Heart left ventricle (tissue), 16 donors: ENCODE measurements around the gene TRMT11. TPM values are rescaled to one million over a fixed set of nuclear protein-coding genes. Genes with fewer than 3 reads are reported as not detected.
"Not testable (repeated sequence)": the region's sequence is repeated elsewhere in the genome, so short reads cannot be mapped to it uniquely, and the experiment has no call there.

Source experiments
- ATAC-seq, 4 donors: fragments of 200-7000 bp; cut with Tn5 transposase; one replicate each; pipeline ENCODE4 v1.9.1; 2020 to 2022; ENCODE audit warnings: moderate library complexity in 4 of 4, mild to moderate bottlenecking in 3 of 4, moderate number of reproducible peaks in 1 of 4
- DNase-seq, 5 donors: peaks; one replicate each; pipeline ENCODE4 v3.0.0-alpha.2; 2020
- H3K27ac ChIP-seq, 12 donors: fragments of 200-600 bp; sonication (generic) in 4 of 12; one replicate each; pipeline versions ENCODE4 v1.5.0 to v1.8.0; 2016 to 2022; ENCODE audit warnings: mild to moderate bottlenecking in 2 of 12
- H3K27me3 ChIP-seq, 9 donors: fragments of 200-600 bp; sonication (generic) in 2 of 9; one replicate each; pipeline versions ENCODE4 v1.5.1 to v1.8.0; 2016 to 2022; ENCODE audit warnings: mild to moderate bottlenecking in 3 of 9
- H3K36me3 ChIP-seq, 9 donors: fragments of 200-600 bp; sonication (generic) in 2 of 9; one replicate each; pipeline versions ENCODE4 v1.5.0 to v1.8.0; 2018 to 2022; ENCODE audit warnings: mild to moderate bottlenecking in 2 of 9
- H3K4me1 ChIP-seq, 12 donors: fragments of 200-600 bp; sonication (generic) in 4 of 12; one replicate each; pipeline versions ENCODE4 v1.5.0 to v1.8.0; 2016 to 2022; ENCODE audit warnings: mild to moderate bottlenecking in 3 of 12
- H3K4me3 ChIP-seq, 12 donors: fragments of 200-600 bp; sonication (generic) in 4 of 12; one replicate each; pipeline versions ENCODE4 v1.5.0 to v1.8.0; 2017 to 2022; ENCODE audit warnings: mild to moderate bottlenecking in 9 of 12, moderate library complexity in 4 of 12
- H3K9me3 ChIP-seq, 12 donors: fragments of 200-600 bp; sonication (generic) in 4 of 12; one replicate each; pipeline versions ENCODE4 v1.5.0 to v1.8.0; 2016 to 2022; ENCODE audit warnings: mild to moderate bottlenecking in 1 of 12
- POLR2A ChIP-seq, 2 donors: fragments of 450-650 bp; IDR thresholded peaks; one replicate each; pipeline ENCODE4 v1.6.1; 2017; ENCODE audit warnings: antibody characterized with exemption in 2 of 2, mild to moderate bottlenecking in 2 of 2, moderate library complexity in 2 of 2
- WGBS, 4 donors: extraction: QIAGEN DNeasy Blood & Tissue Kit in 2 of 4; methylation state at CpG; one replicate each; pipeline versions ENCODE4 v1.1.5 to v1.1.7; 2013 to 2018; 5-methylcytosine and 5-hydroxymethylcytosine counted together
- intact Hi-C, 10 donors: fragments of 100-400 bp; cut with DNase I; formaldehyde crosslinking; loops; one replicate each; pipeline versions ENCODE4 v1.11.1 to v1.14.2; 2022
- polyA plus RNA-seq, 2 donors: library from polyadenylated mRNA; stranded (reverse); fragments of 200-250 nt; gene quantifications; one replicate each; pipeline ENCODE4 v1.2.3, GENCODE V29; 2013
- total RNA-seq, 9 donors: library from RNA; depleted of rRNA in 2 of 9; stranded (reverse); fragments of >200 nt in 2 of 9; fragmentation: NEBNext Ultra II Directional in 3 of 9; extraction: Animal tissue kit (Norgen Biotek cat#: 25700) in 3 of 9; gene quantifications; one replicate each; pipeline versions ENCODE4 v1.1.0 to v1.2.4, GENCODE V29; 2016 to 2023
- TF ChIP-seq, protein P1 (sequence below), 12 donors: fragments of 200-600 bp; sonication (generic) in 4 of 12; IDR thresholded peaks; one replicate each; pipeline versions ENCODE4 v1.5.0 to v1.8.0; 2018 to 2022; ENCODE audit warnings: antibody characterized with exemption in 12 of 12, mild to moderate bottlenecking in 5 of 12
- donor health status: ischemic (EF 13 %, LVEDD 7.1; RV severe dilation, severe dysfunction).
- donor health status: healthy with polysubstance abuse.
- donor health status: DM: no; HTN: yes; CAD: no.
- donor health status: DM: no; HTN: no; CAD: no.
- donor health status: ischemic (EF 25% LVEDD 6.9; RV normal size, moderate dysfunction).
- donor health status: ischemic (EF 25% LVEDD 5.7; RV mildly dilated, moderate dysfunction).
- donor health status: healthy.
- donor health status: DM: yes; HTN: yes; CAD: no.
- donor health status: ischemic (EF 35%, LVEDD 5.7; RV mildly dilated, moderate dysfunction).
- donor health status: nonischemic (EF 11% LVEDD 7.7; RV severe dilation, severe dysfunction).
- donor health status: DM: yes; HTN: yes; CAD: no.
- donor health status: PGD.
- donor health status: ischemic (EF 29% LVEDD 5.4; RV normal size, mild dysfunction).
- donor health status: nonischemic (EF 23%, LVEDD 6.1; RV moderate dilation, normal function).

The TRMT11 gene
- total and polyA plus RNA-seq, 11 donors, result 8.0 to 15.6 (median 11.2) TPM

DNA sequence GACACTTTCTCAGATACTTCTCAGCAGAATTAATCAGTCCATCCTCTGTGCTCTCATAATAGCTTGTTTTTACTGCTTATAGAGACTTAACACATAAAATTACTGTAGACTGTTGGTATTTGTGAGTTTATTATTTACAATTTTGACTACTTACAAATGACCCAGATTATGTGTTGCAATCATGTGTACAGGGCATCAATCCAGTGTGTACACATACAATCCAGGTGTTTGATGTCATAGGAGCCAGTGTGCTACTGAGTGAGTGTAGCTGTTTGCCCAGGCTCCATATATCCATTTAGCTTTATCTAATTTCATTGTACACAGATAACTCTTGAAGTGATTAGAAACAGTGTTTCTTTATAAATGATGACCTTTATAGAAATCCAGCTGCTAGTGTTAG is 31.3 kb downstream of the TRMT11 start:
- H3K36me3 ChIP-seq, result peaks cover 0 to 96% (median 76%) of the 10 kb centered on the region in 9 donors

DNA sequence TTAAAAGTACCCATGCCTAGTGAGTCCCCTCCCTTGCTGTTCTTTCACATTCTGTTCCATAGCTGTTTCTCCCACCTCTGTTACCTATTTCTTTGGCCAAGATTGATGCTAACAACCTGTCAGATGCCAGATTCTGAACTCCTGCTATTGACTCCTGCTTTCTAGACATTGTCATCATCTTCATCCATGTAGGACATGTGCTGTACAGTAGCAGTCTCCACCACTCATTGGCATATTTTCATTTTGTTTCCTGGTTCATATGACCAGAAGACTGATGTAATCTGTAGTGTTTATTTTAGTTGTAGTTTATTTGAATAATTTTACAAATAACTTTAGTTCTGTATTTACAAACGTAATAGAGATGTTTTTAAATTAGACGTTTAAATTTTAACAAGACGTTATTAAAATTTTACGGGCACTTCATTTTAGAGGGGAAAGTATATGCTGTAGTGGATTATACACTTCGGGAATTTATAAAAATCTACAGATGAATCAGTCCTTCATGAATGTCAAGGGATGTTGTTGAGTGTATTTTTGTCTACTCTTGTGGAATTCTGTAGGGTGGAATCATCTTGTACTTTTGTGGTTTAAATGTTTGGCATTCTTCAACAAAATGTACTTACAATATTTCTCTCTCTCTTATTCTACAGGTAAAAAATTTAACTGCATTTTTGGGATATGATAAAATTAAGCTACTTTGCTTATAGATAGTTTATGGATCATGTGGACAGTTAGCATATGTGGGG is 34.1 kb downstream of the TRMT11 start:
- intact Hi-C loops, result no loop called here
- WGBS, 4 donors, result 96 to 98% (median 98%) methylated on average over 5 of the region's 5 CpGs
- no peak overlapping the region for H3K4me3 ChIP-seq
- H3K4me1 ChIP-seq, result no peaks in the 10 kb centered on the region
- DNase-seq, result no peak
- TF ChIP-seq, protein P1, sequence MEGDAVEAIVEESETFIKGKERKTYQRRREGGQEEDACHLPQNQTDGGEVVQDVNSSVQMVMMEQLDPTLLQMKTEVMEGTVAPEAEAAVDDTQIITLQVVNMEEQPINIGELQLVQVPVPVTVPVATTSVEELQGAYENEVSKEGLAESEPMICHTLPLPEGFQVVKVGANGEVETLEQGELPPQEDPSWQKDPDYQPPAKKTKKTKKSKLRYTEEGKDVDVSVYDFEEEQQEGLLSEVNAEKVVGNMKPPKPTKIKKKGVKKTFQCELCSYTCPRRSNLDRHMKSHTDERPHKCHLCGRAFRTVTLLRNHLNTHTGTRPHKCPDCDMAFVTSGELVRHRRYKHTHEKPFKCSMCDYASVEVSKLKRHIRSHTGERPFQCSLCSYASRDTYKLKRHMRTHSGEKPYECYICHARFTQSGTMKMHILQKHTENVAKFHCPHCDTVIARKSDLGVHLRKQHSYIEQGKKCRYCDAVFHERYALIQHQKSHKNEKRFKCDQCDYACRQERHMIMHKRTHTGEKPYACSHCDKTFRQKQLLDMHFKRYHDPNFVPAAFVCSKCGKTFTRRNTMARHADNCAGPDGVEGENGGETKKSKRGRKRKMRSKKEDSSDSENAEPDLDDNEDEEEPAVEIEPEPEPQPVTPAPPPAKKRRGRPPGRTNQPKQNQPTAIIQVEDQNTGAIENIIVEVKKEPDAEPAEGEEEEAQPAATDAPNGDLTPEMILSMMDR (IDR thresholded peaks at IDR 0.05), result no peak
- no peak for TF ChIP-seq POLR2A (IDR thresholded peaks at IDR 0.05)
- H3K27me3 ChIP-seq, result no peaks in the 10 kb centered on the region
- no peaks in the 10 kb centered on the region for H3K9me3 ChIP-seq
- H3K36me3 ChIP-seq, result peaks cover 0 to 96% (median 68%) of the 10 kb centered on the region in 9 donors
- H3K27ac ChIP-seq, result no peak overlapping the region
- ATAC-seq, result no peak

More for the DNA sequence above, 31.3 kb downstream of the TRMT11 start:
- Histone ChIP-seq H3K4me3 (no peak overlapping the region), H3K4me1 (no peaks in the 10 kb centered on the region), H3K27me3 (no peaks in the 10 kb centered on the region), H3K27ac (no peak overlapping the region), H3K9me3 (no peaks in the 10 kb centered on the region)
- no peak for ATAC-seq
- DNase-seq, result no peak
- intact Hi-C loops, result no loop called here
- no peak for TF ChIP-seq POLR2A (IDR thresholded peaks at IDR 0.05)
- TF ChIP-seq, protein P1 (IDR thresholded peaks at IDR 0.05), result no peak

DNA sequence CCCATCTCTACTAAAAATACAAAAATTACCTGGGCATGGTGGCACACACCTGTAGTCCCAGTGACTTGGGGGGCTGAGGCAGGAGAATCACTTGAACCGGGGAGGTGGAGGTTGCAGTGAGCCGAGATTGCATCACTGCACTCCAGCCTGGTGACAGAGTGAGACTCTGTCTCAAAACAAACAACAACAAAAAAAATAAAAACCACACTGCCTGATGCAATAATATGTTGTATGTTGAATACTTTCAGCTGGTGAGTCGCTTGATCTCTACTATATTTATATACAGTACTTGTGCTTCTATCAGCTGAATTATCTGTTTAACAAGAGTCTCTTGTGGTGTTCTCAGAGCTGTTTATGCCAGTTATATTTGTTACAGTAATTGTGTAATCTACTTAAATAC is 37.1 kb downstream of the TRMT11 start:
- H3K27ac ChIP-seq, H3K4me3 ChIP-seq, H3K27me3 ChIP-seq, ATAC-seq, DNase-seq, intact Hi-C loops, H3K9me3 ChIP-seq, H3K4me1 ChIP-seq: not testable (repeated sequence)
- 86 to 90% (median 89%) methylated on average over 3 of the region's 3 CpGs for WGBS, 4 donors
- H3K36me3 ChIP-seq, result peaks cover 0 to 98% (median 63%) of the 10 kb centered on the region in 9 donors

DNA sequence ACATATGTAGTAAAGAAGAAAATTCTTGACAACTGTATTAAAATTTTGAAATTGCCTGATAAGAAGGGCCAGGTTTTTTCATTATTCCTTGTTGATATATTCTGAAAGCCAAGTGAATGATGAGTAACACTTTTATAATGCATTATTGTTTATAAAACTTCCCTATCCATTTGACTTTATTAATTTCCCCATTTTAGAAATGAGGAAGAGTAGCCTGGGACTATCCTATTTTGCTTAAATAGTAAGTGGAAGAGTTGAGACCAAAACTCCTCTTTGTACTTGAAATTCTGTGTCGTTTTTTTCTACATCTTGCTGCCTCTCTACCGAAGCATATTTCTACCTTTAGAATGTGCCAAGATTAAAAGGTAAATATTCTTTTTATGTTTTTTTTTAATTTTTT is 39.7 kb downstream of the TRMT11 start:
- Histone ChIP-seq H3K4me1 (peaks cover 0 to 7% (median 0%) of the 10 kb centered on the region in 12 donors), H3K4me3 (no peak overlapping the region), H3K27ac (no peak overlapping the region), H3K9me3 (no peaks in the 10 kb centered on the region), H3K27me3 (no peaks in the 10 kb centered on the region), H3K36me3 (peaks cover 0 to 81% (median 54%) of the 10 kb centered on the region in 9 donors)
- DNase-seq, result no peak
- TF ChIP-seq POLR2A (IDR thresholded peaks at IDR 0.05), result no peak
- TF ChIP-seq, protein P1 (IDR thresholded peaks at IDR 0.05), result no peak
- intact Hi-C loops, result no loop called here
- ATAC-seq, result no peak
- WGBS, 4 donors, result 94 to 98% (median 97%) methylated on average over 2 of the region's 2 CpGs

DNA sequence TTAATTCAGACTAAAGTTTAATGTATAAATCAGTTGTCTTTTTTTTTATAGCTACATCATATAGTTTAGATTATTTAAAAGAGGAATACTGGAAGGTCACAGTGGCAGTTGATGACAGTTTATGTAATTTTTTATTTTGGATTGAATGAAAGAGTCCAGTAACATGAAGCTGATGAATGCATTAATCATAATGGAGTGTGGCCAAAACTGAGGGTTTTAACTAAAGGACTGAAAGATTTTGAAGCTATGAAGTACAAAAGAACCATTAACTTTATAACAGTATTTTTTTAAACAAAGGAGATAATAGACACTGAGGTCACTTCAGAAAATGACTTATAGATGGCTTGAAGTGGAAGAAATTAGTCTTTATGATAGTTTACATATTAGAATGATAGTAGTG is 41.3 kb downstream of the TRMT11 start:
- no peak for DNase-seq
- H3K4me1 ChIP-seq, result peaks cover 0 to 7% (median 0%) of the 10 kb centered on the region in 12 donors
- no peaks in the 10 kb centered on the region for H3K27me3 ChIP-seq
- H3K27ac ChIP-seq, result no peak overlapping the region
- no peak for TF ChIP-seq POLR2A (IDR thresholded peaks at IDR 0.05)
- TF ChIP-seq, protein P1 (IDR thresholded peaks at IDR 0.05), result no peak
- H3K9me3 ChIP-seq, result no peaks in the 10 kb centered on the region
- peaks cover 0 to 70% (median 38%) of the 10 kb centered on the region in 9 donors for H3K36me3 ChIP-seq
- ATAC-seq, result no peak
- intact Hi-C loops, result no loop called here
- no peak overlapping the region for H3K4me3 ChIP-seq
